Skin epidermis (tissue), 12 donors: Measurements from ENCODE around the gene FAM229B.
"Not testable (repeated sequence)": the region's sequence is repeated elsewhere in the genome, so short reads cannot be mapped to it uniquely, and the experiment has no call there.

ENCODE experiments used
- H3K27ac ChIP-seq, 21 experiments: fragments of 200-600 bp; sonication (generic) in 11 of 21; one replicate each; pipeline ENCODE4 v1.5.0; 2020; ENCODE audit warnings: mild to moderate bottlenecking in 3 of 21, inconsistent platforms in 2 of 21, moderate library complexity in 2 of 21
- H3K4me3 ChIP-seq, 7 experiments: fragments of 200-600 bp; sonication (generic) in 2 of 7; one replicate each; pipeline ENCODE4 v1.5.0; 2020; ENCODE audit warnings: inconsistent platforms in 2 of 7, mild to moderate bottlenecking in 2 of 7, moderate library complexity in 1 of 7

Gene FAM229B

GRCh38 chr6:112058243-112059032, 29.0 kb upstream of the FAM229B start:
- H3K27ac ChIP-seq: no peak overlapping the region
- H3K4me3 ChIP-seq: no peak overlapping the region

DNA sequence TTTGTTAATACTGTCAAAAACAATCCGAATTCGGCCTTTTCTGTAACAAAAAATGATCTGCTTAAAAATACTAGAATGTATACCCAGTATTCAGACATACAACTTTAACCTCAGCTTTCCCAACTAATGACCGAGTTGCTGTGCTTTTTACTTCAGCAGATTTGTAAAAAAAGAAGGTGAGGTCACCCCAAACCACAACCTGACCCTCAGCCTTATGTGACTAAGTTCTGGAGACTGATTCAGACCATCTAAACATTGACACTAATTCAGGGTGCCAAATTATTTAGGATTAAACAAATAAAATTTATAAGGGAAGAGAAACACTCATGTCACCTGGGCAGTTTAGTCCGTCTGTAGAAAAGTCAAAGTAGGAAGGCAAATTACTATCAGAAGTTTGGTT, 25.8 kb upstream of the FAM229B start:
- Histone ChIP-seq H3K27ac (no peak overlapping the region), H3K4me3 (no peak overlapping the region)

DNA sequence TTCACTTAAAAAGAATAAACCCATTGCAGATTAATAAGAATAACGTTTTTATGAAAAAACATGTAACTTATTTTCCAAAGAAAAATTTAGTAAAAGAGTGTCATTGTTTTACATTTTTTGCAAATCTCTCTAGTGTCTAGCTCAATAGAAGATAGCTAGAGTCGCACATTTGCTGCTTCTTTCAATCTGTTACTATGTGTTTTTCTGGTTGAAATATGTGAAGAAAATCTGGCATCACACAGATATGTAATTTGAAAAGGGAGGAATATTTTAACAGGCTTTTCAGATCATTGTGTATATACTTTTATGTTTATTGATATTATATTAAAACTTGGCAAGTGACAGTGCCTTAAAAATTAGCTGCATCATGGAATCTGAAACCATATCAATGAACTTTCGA, 24.4 kb upstream of the FAM229B start:
- H3K4me3 ChIP-seq: no peak overlapping the region
- H3K27ac ChIP-seq: no peak overlapping the region

- Histone ChIP-seq H3K27ac (no peak overlapping the region), H3K4me3 (no peak overlapping the region)
Measured at GRCh38 chr6:112065426-112065986, 21.9 kb upstream of the FAM229B start.

GRCh38 chr6:112066606-112067005, 20.8 kb upstream of the FAM229B start:
- Histone ChIP-seq H3K4me3 (no peak overlapping the region), H3K27ac (no peak overlapping the region)

DNA sequence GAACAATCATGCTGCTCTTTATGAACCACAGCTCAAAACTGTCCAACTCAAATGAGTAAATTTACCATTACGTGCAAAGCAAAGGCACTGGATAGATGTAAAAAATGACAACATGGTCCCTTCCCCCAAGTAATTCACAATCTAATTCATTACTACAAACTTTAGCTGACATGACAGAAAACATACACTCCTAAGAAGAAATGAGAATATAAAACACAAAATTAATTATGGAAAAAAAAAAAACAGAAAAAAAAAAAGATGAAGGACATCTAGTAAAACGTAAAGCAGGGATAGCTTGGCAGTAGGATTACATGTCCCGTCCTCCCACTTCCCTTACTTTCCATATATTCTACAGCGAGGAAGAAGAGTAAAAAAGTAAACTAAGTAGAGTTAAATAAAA, 5.8 kb upstream of the FAM229B start:
- Histone ChIP-seq H3K27ac (no peak overlapping the region), H3K4me3 (no peak overlapping the region)

DNA sequence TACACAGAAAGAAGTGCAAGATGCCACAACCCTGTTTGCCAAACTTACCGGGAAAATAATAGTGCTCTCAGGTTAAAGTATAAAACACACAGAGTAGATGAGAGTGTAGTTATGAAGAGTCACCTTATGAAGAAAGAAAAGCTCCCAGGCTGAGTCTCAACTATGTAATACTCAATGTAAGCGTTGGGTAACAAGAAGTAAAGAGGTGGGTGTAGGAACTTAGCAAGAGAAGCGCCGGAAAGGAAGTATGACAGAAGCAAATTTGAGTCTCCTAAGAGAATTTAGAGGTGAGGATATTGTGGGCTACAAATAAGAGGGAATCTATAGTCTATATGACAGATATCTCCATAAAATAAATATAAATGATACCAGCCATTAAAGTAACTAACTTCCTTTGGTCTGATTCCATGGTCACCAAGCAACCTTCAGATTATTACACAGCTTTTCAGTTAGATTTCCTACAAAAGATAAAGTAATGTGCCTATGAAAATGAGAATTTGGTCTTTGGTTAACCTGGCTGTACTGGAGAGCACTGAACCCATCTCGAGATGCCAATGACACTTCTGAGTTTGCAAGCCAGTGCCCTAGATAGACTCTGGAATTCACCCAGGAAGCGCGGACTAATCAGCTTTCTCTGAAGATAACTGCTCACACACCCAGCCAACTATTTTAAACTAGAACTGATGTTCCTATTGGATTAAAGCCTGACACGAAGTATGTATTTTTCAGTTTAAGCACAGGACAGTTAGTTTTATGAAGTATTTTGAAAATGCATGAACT, 1.9 kb upstream of the FAM229B start:
- no peak overlapping the region for H3K4me3 ChIP-seq
- no peak overlapping the region for H3K27ac ChIP-seq

- peak overlapping the region; percentile 63 to 89 (median 81) for H3K4me3 ChIP-seq
- peak overlapping the region in 20 of 21 experiments; percentile 65 to 91 (median 84) for H3K27ac ChIP-seq
Measured at GRCh38 chr6:112086744-112087135, 651 bp upstream of the FAM229B start.

- Histone ChIP-seq H3K4me3 (peak overlapping the region; percentile 63 to 89 (median 81)), H3K27ac (peak overlapping the region in 19 of 21 experiments; percentile 65 to 91 (median 84))
Measured at GRCh38 chr6:112087916-112088315, 525 bp downstream of the FAM229B start.

- no peak overlapping the region for H3K4me3 ChIP-seq
Measured at GRCh38 chr6:112096901-112097300, 9.5 kb downstream of the FAM229B start.

DNA sequence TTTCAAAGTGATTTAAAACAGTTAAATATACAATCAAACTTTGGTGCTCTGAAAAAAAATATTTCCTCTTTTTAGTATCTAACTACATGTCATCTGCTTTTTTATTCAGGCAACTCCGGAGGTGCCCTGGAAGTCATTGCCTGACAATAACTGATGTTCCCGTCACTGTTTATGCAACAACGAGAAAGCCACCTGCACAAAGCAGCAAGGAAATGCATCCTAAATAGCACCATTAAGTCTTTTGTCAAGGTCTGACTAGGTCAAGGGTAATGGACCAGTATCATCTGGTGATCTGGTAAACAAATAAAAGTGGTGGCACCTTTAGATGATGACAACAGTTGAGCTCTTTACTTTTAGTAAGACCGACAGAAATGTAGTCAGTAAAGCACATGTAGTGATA, 13.2 kb downstream of the FAM229B start:
- no peak overlapping the region for H3K4me3 ChIP-seq
- H3K27ac ChIP-seq: no peak overlapping the region

More at GRCh38 chr6:112096901-112097300, 9.5 kb downstream of the FAM229B start:
- H3K27ac ChIP-seq: no peak overlapping the region

GRCh38 chr6:112106026-112106425, 18.6 kb downstream of the FAM229B start:
- not testable (repeated sequence) for H3K4me3 ChIP-seq, H3K27ac ChIP-seq

GRCh38 chr6:112106562-112106961, 19.2 kb downstream of the FAM229B start:
- no peak overlapping the region for H3K27ac ChIP-seq

GRCh38 chr6:112109262-112109661, 21.9 kb downstream of the FAM229B start:
- H3K4me3 ChIP-seq: no peak overlapping the region

More at GRCh38 chr6:112106562-112106961, 19.2 kb downstream of the FAM229B start:
- no peak overlapping the region for H3K4me3 ChIP-seq

DNA sequence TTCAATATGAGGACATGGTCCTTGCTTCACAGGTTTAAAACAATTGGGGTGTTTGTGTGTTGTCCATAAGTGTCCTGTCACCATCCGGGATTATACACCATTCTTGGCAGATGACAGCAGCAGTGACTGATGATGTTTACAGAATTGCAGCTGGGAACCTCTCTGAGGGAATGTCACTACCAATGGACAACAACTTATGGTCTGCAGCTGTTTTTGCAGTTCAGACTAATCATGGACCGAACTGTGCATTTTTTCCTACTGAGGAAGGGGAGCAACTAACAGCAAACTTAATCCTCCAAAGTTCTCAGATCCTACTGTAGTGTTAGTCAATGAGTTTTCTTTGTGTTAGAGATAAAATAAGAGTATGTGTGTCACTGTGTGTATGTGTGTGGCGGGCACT, 26.0 kb downstream of the FAM229B start:
- Histone ChIP-seq H3K4me3 (no peak overlapping the region), H3K27ac (no peak overlapping the region)

More at GRCh38 chr6:112109262-112109661, 21.9 kb downstream of the FAM229B start:
- no peak overlapping the region for H3K27ac ChIP-seq

GRCh38 chr6:112113918-112114317, 26.5 kb downstream of the FAM229B start:
- no peak overlapping the region for H3K27ac ChIP-seq
- H3K4me3 ChIP-seq: no peak overlapping the region

GRCh38 chr6:112114577-112115223, 27.3 kb downstream of the FAM229B start:
- H3K27ac ChIP-seq: no peak overlapping the region
- H3K4me3 ChIP-seq: no peak overlapping the region

DNA sequence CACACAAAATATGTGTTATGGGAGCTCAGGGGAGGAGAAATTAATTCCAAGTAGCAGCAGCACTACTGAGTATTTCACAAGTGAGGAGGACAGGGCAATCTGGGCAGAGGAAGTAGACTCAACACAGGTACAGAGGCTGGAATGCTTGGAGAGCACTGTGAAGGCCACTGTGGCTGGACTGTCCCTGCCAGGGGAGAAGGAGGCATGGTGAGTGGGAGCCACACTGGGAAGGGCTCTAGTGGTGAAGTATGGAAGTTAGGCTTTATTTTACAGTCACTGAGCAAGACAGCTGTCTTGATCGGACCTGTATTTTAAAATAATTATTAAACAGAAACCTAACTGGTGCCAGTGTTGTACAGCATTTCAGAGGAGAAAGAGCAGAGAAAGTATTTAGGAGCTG, 28.8 kb downstream of the FAM229B start:
- Histone ChIP-seq H3K4me3 (no peak overlapping the region), H3K27ac (no peak overlapping the region)

DNA sequence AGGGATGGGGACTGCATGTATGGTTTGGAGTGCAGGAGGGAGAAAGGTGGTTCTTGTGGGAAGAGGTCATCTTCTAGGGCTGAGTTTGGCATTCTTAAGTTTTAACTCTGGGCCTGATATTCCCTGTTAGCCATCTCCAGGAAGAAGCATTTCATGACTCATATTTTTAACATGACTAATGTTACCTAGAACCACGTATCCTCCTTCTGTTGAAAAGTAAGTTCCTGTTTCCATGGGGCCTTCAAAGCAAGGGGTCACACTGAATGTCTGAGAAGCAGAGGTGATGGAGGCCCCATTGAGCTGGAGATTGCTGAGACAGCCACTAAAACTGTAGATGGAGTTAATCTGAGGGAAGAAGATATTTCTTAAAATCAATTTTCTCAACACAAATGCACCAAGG, 30.2 kb downstream of the FAM229B start:
- H3K4me3 ChIP-seq: no peak overlapping the region
- H3K27ac ChIP-seq: peak overlapping the region in 1 of 21 experiments; percentile 5

DNA sequence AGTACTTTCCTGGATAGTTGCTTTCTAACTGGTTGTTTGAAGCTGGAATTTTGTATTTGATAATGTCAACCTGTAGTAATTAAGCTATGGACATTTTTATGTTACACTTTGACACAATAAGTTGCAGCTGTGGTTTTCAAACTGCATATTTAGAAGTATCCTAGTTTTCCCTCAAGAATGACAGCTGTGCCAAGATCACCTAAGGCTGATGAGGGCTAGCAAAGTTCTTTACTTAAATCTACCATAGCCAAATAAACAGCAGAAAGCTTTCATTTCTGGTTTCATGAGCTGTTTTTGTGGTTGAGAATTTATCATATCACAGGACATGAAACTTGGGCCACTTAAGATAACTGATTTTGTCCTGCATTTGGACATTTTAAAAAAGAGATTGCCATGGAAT, 30.6 kb downstream of the FAM229B start:
- Histone ChIP-seq H3K27ac (no peak overlapping the region), H3K4me3 (no peak overlapping the region)
